Measurements from ENCODE around the gene ZNF385D.
"Not testable (repeated sequence)": the region's sequence is repeated elsewhere in the genome, so short reads cannot be mapped to it uniquely, and the experiment has no call there.

ZNF385D gene

GRCh38 chr3:21390136-21390535 lies 360.9 kb downstream of the ZNF385D start:
- H3K9ac ChIP-seq (ENCODE audit: low read length in 2 of 2) = no peak overlapping the region
- H3K4me3 ChIP-seq (ENCODE audit: low read length in 2 of 2) = no peak overlapping the region
- H3K27ac ChIP-seq (ENCODE audit: low read length) = no peak overlapping the region
- no peaks in the 10 kb centered on the region for H3K27me3 ChIP-seq (ENCODE audit: control insufficient read depth in 1 of 2, insufficient read depth in 2 of 2, low read length in 2 of 2)
- no peaks in the 10 kb centered on the region for H3K36me3 ChIP-seq (ENCODE audit: control insufficient read depth in 2 of 2, insufficient read depth in 2 of 2, low read length in 2 of 2)
- no peaks in the 10 kb centered on the region for H3K4me1 ChIP-seq (ENCODE audit: control insufficient read depth, insufficient read depth, low read length)
- no peaks in the 10 kb centered on the region for H3K9me3 ChIP-seq (ENCODE audit: control insufficient read depth in 2 of 2, low read length in 2 of 2)

DNA sequence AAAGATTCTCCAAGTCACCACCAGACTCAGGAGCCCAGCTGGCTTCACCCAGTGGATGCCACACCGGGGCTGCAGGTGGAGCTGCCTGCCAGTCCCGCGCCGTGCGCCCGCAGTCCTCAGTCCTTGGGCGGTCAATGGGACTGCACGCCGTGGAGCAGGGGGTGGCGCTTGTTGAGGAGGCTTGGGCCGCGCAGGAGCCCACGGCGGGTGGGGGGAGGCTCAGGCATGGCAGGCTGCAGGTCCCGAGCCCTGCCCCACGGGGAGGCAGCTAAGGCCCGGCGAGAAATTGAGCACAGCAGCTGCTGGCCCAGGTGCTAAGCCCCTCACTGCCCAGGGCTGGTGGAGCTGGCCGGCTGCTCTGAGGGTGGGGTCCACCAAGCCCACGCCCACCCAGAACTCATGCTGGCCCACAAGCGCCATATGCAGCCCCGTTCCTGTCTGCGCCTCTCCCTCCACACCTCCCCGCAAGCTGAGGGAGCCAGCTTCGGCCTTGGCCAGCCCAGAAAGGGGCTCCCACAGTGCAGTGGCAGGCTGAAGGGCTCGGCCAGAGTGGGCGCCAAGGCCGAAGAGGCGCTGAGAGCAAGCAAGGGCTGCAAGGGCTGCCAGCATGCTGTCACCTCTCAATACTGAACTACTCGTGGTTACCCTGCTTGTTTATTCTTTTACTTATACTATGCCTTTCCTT lies 363.7 kb downstream of the ZNF385D start:
- not testable (repeated sequence) for H3K9me3 ChIP-seq (ENCODE audit: control insufficient read depth in 2 of 2, low read length in 2 of 2); H3K36me3 ChIP-seq (ENCODE audit: control insufficient read depth in 2 of 2, insufficient read depth in 2 of 2, low read length in 2 of 2); H3K4me1 ChIP-seq (ENCODE audit: control insufficient read depth, insufficient read depth, low read length); H3K9ac ChIP-seq (ENCODE audit: low read length in 2 of 2); H3K4me3 ChIP-seq (ENCODE audit: low read length in 2 of 2); H3K27ac ChIP-seq (ENCODE audit: low read length); H3K27me3 ChIP-seq (ENCODE audit: control insufficient read depth in 1 of 2, insufficient read depth in 2 of 2, low read length in 2 of 2)

DNA sequence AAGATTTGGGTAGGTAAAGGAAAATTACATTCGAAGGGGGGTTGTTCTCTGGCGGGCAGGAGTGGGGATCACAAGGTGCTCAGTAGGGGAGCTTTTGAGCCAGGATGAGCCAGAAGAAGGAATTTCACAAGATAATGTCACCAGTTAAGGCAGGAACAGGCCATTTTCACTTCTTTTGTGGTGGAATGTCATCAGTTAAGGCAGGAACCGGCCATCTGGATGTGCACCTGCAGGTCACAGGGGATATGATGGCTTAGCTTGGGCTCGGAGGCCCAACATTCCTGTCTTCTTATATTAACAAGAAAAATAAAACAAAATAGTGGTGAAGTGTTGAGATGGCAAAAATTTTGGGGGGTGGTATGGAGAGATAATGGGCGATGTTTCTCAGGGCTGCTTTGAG lies 373.0 kb downstream of the ZNF385D start:
- H3K4me1 ChIP-seq (ENCODE audit: control insufficient read depth, insufficient read depth, low read length); H3K4me3 ChIP-seq (ENCODE audit: low read length in 2 of 2); H3K27me3 ChIP-seq (ENCODE audit: control insufficient read depth in 1 of 2, insufficient read depth in 2 of 2, low read length in 2 of 2); H3K36me3 ChIP-seq (ENCODE audit: control insufficient read depth in 2 of 2, insufficient read depth in 2 of 2, low read length in 2 of 2); H3K9ac ChIP-seq (ENCODE audit: low read length in 2 of 2); H3K9me3 ChIP-seq (ENCODE audit: control insufficient read depth in 2 of 2, low read length in 2 of 2); H3K27ac ChIP-seq (ENCODE audit: low read length): not testable (repeated sequence)

DNA sequence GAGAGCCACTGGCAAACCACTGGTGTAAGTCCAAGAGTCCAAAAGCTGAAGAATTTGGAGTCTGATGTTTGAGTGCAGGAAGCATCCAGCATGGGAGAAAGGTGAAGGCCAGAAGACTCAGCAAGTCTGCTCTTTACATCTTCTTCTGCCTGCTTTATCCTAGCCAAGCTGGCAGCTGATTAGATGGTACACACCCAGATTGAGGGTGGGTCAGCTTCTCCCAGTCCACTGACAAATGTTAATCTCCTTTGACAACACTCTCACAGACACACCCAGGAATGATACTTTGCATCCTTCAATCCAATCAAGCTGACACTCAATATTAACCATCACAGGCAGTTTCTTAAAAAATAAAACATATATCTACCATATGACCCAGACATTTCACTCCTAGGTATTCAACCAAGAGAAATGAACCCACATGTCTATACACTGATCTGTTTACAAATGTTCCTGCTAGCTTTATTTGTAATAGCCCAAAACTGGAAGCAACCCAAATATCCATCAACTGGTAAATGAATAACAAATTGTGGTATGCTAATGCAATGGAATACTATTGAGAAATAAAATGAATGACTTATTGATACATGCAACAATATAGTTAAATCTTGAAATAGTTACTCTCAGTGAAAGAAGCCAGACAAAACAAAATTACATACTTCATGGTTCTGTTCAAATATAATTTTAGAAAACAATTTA lies 373.8 kb downstream of the ZNF385D start:
- Histone ChIP-seq H3K27ac (ENCODE audit: low read length) (no peak overlapping the region), H3K4me3 (ENCODE audit: low read length in 2 of 2) (no peak overlapping the region), H3K9me3 (ENCODE audit: control insufficient read depth in 2 of 2, low read length in 2 of 2) (no peaks in the 10 kb centered on the region), H3K9ac (ENCODE audit: low read length in 2 of 2) (no peak overlapping the region), H3K27me3 (ENCODE audit: control insufficient read depth in 1 of 2, insufficient read depth in 2 of 2, low read length in 2 of 2) (no peaks in the 10 kb centered on the region), H3K4me1 (ENCODE audit: control insufficient read depth, insufficient read depth, low read length) (no peaks in the 10 kb centered on the region), H3K36me3 (ENCODE audit: control insufficient read depth in 2 of 2, insufficient read depth in 2 of 2, low read length in 2 of 2) (no peaks in the 10 kb centered on the region)

GRCh38 chr3:21372316-21372715 lies 378.7 kb downstream of the ZNF385D start:
- H3K9ac ChIP-seq (ENCODE audit: low read length in 2 of 2) = no peak overlapping the region
- H3K36me3 ChIP-seq (ENCODE audit: control insufficient read depth in 2 of 2, insufficient read depth in 2 of 2, low read length in 2 of 2) = no peaks in the 10 kb centered on the region
- no peak overlapping the region for H3K4me3 ChIP-seq (ENCODE audit: low read length in 2 of 2)
- no peaks in the 10 kb centered on the region for H3K9me3 ChIP-seq (ENCODE audit: control insufficient read depth in 2 of 2, low read length in 2 of 2)
- H3K27me3 ChIP-seq (ENCODE audit: control insufficient read depth in 1 of 2, insufficient read depth in 2 of 2, low read length in 2 of 2) = no peaks in the 10 kb centered on the region
- no peak overlapping the region for H3K27ac ChIP-seq (ENCODE audit: low read length)
- no peaks in the 10 kb centered on the region for H3K4me1 ChIP-seq (ENCODE audit: control insufficient read depth, insufficient read depth, low read length)

Measured in stomach smooth muscle (tissue), 2 donors.